Occipital lobe (tissue), 2 donors: ENCODE data around the gene HBG2. TPM values are rescaled to one million over a fixed set of nuclear protein-coding genes. Genes with fewer than 3 reads are reported as not detected.
"Not testable (repeated sequence)": the region's sequence is repeated elsewhere in the genome, so short reads cannot be mapped to it uniquely, and the experiment has no call there.

Experiments used
- DNase-seq: peaks from one replicate; lab custom pipeline; 2025; lab: John Stamatoyannopoulos, UW
- total RNA-seq: library from RNA; depleted of rRNA; stranded (reverse); fragments of >200 nt; gene quantifications from one replicate; pipeline ENCODE4 v1.2.3, GENCODE V29; 2014

The HBG2 gene
- total RNA-seq, 1 donor from 2014 or later = 1,921 TPM

DNA sequence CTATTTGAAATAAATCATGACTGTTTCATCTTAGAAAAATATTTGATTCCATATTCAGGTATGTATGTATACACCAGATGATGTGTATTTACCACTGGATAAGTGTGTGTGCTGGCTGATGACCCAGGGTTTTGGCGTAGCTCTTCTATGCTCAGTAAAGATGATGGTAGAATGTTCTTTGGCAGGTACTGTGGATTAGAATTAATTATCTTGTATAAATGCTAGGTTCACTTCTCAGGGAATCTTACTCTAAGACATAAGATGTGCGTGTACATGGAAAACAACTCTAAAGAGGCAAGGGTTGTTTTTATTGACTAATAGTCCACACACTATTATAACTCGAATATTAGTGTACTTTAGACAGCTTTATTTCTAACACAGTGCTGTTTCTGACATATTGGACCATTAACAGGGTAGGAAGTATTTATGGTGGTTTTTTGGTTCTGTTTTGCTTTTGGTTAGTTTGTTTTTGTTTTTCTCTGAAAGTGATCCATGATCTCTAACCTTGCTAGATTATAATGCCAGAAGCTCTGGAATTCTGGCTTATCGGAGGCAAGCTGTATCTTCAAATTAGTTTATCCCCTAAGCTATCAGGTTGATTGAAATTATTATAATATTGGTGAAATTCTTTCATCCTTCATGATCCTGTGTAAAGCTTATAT is 3.9 kb downstream of the HBG2 start:
- DNase-seq = no peak

DNA sequence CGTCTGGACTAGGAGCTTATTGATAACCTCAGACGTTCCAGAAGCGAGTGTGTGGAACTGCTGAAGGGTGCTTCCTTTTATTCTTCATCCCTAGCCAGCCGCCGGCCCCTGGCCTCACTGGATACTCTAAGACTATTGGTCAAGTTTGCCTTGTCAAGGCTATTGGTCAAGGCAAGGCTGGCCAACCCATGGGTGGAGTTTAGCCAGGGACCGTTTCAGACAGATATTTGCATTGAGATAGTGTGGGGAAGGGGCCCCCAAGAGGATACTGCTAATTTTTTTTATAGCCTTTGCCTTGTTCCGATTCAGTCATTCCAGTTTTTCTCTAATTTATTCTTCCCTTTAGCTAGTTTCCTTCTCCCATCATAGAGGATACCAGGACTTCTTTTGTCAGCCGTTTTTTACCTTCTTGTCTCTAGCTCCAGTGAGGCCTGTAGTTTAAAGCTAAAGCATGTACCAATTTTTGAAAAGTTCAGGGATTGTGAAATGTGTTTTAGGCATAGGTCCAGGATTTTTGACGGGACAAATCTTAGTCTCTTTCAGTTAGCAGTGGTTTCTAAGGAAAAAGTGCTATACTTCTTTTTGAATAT is 4.7 kb downstream of the HBG2 start, which contains the start of gene HBG1:
Gene HBG1 (minus strand): TSS at position 51 of the 590 bp plus-strand sequence. CDS start 53 bp downstream, outside the sequence.
- not testable (repeated sequence) for DNase-seq

DNA sequence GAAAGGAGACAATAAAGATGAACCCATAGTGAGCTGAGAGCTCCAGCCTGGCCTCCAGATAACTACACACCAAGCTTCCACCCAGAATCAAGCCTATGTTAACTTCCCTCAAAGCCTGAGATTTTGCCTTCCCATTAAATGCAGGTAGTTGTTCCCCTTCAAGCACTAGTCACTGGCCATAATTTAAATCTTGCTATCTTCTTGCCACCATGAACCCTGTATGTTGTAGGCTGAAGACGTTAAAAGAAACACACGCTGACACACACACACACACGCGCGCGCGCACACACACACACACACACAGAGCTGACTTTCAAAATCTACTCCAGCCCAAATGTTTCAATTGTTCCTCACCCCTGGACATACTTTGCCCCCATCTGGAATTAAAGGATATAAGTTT is 6.1 kb downstream of the HBG2 start:
- not testable (repeated sequence) for DNase-seq

DNA sequence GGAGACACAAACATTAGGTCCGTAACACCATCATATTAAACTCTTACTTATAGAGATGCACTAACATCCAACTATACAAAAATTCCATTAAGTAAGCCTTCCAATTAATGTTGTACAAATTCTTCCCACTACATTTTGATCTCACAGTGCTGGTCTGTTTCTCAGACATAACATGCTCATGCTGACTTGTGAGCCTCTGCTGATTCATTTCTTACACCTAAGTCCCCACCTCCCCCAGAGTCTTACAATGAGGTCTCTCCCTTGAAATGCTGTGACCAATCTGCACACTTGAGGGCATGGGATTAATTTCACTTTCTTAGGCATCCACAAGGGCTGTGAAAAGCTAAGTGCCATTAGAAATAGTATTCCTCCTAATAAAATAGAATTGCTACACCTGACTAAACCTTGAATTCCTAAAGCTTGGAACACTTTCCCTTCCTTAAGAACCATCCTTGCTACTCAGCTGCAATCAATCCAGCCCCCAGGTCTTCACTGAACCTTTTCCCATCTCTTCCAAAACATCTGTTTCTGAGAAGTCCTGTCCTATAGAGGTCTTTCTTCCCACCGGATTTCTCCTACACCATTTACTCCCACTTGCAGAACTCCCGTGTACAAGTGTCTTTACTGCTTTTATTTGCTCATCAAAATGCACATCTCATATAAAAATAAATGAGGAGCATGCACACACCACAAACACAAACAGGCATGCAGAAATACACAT is 6.9 kb downstream of the HBG2 start:
- no peak for DNase-seq

DNA sequence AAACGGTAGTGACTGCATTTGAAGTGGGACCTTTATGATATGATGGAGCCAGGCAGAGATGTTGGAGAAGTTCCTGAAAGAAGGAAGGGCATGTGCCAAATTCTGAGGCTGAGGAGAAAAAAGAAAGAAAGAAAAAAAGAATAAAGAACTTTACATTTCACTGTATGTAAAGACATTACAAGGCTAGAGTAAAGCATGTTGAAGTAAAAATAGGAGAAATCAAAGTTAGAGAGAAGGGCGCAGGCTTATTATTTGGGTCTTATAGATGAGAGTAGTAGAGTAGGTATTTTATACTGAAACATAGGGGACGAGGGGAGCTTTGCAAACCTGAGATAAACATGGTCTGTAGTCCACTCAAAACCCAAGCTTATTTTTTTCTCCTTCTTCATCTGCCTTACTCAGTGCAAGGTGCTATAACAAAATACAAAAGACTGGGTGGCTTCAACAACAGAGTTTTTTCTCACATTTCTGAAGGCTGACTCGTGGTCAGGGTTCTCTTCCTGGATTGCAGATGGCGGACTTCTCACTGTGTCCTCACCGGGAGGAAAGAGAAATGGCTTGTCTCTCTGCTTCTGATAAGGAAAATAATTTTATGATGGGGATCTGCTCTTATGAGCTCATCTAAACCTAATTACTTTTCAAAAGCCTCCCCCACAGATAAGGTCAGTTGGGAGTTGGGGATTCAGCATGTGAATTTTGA is 7.7 kb downstream of the HBG2 start:
- no peak for DNase-seq

DNA sequence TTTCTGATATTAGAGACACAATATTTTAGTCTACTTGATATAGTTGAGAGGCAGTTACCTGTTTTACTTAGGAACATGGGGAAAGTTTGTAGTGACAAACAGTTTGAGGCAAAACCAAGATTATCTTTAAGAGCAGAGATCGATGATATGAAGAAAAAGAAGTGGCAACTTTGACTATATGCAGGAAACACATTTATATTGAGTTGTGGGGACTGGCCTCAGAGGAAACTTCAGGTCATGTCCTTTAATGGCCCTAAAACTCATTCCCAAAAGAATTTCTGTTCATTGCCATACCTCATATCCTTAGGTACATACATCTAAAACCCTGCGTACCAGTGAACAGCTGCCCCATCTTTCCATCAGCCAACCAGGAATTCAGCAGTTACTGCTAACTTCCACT is 9.4 kb downstream of the HBG2 start:
- DNase-seq = no peak

DNA sequence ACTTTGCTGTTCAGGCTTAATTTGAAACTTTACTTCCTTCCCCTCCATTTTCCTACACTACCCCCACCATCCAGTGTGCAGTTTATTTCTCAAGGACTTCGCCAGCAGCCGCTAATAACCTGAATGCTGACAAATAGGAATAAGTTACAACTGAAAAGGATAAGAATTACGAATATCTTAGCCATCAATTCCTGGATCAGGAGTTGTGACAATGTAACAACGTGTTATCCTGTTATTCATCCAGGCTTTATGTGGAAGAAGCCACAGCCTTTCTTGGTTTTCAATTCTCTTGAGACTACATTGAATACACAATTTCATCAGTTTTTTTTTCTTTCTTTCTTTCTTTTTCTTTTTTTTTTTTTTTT is 10.8 kb downstream of the HBG2 start:
- no peak for DNase-seq

DNA sequence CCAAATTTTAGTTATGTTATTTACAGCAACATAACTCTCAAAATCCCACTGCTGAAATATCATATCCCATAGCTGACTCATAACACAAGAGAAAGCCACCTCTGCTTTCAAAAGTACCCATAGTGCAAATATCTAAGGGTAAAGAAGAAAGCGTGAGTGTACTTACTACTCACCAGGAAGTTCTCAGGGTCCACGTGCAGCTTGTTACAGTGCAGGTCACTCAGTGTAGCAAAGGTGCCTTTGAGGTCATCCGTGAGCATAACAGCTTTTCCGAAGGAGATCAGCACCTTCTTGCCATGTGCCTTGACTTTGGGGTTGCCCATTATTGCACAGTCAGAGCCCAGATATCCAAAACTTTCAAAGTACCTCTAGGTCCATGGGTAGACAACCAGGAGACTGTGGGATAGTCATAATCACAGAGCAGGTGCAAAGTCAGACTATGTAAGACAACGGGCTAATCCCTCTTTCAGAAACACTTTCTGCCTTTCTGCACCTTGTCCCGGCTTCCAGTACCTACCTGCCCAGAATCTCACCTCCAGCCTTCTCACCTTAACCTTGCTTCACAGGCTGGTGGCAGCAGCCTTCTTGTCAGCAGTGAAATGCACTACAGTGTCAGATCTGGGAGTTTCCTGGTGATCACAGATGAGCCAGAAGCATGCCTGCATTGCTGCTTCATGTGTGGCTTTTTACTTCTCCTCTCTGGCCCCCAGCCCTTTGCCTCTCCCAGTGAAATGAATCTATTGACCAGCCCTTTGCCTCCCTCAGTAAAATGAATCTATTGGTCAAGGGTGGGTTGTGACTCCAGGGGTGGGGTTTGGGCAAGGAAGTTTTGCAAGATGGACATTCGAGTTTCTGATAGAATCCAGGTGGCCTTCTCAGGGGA is 11.4 kb downstream of the HBG2 start:
- DNase-seq = no peak

DNA sequence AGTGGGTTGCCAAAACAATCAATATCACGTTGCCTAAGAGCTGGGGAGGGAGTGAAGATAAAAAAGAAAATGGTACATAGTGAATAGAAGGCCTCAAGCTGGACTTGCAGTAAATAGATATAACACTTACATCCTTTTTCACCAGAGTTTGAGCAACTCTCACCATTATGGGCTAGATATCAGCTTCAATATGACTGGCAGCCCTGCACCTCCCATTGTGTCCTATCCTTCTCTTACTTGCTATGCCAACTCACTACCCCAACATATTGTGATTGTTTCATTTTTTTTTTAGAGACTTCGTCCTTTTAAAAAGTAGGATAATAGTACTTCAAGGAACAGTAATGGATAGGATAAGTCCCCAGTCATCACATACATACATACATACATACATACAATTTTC is 12.4 kb downstream of the HBG2 start:
- DNase-seq = no peak

DNA sequence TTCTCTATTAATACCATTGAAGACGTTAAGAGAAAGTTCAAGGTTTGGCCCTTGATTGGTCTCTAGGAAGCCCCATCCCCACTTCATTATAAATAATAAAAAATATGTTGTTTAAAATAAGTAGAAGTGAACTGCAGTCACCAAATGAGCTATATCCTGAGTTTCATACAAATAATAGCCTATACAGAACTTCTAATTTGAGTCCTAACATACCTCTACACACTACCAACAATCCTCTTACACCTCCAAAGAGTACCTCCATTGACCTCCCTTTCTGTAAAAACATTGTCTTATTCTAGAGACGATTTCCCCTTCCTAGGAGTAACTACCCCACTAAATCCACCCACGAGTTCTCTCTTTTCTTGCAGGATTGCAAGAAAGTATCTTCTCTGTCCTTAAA is 13.1 kb downstream of the HBG2 start:
- no peak for DNase-seq

DNA sequence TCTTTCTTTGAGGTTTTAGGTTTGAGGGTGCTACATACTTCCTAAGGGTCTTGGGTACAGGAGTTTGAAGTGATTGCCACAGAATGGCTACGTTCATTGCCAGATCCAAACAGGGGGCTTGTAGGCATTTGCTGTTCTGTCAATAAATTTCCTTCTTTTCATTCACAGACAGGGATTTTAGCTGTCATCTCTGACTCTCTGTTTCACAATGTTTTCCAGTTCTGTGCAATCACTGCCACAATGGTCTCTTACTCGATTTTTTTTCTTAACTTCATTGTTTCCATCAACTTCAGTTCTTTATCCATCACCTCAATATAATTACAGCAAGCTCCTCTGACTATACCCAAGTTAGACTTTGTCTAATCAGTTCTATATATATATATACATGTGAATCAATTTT is 14.1 kb downstream of the HBG2 start:
- no peak for DNase-seq

DNA sequence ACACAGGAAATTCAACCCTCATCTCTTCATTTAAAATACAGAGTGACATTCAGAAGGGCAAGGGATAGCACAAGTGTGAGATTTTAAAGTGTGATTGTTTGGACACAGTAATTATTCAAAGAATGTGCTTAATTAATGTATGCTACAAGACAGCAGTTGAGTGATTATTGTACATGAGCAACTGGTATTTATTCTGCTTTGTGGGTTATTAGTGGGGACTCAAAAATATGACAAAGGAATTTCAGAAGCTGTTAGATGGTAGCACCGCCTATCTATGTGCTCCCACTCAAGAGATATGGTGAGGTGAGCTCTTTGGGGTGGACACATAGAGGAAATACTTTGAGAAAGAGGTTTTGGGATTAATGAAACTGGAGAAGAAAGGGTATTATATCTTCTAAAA is 14.5 kb downstream of the HBG2 start:
- no peak for DNase-seq

DNA sequence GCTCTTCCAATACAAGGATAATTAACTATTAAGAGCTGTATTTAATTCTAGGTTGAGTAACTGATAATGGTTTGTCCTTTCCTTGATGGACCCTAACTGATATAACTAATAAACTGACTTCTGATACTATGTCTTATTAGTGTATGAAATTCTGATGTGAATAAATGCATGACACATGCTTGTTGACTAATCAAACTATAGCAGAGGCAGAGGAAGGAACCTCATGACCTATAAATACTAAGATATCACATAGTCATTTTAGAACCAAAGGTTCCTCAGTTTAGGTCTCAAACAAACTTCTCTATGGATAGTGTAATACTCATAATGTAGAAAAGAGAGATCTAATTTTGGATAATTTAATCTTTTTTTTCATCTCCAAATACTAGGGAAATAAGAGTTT is 15.5 kb downstream of the HBG2 start:
- no peak for DNase-seq

DNA sequence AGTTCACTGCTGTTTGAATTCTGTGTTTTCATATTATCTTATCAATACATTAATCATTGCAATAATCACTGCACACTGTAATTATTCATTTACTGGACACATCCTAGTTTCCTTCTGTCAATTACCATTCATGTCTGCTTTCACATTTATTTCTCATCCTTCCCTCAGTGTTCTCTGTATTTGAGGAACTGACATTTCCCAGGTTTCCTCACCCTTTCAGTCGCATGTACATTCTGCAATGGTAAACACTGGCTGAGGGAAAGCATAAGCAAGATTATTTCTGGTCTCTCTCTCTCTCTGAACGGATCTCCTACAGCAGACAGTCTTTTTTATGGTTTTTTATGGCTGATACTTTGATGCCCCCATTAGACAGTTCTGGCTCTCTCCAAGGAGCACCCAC is 16.1 kb downstream of the HBG2 start:
- DNase-seq = no peak

DNA sequence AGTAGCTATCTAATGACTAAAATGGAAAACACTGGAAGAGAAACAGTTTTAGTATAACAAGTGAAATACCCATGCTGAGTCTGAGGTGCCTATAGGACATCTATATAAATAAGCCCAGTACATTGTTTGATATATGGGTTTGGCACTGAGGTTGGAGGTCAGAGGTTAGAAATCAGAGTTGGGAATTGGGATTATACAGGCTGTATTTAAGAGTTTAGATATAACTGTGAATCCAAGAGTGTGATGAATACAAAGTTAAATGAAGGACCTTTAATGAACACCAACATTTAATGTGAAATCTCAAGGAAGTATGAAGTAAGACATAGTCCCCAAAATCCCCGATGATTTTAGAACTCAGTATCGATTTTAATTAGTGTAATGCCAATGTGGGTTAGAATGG is 17.2 kb downstream of the HBG2 start:
- no peak for DNase-seq

DNA sequence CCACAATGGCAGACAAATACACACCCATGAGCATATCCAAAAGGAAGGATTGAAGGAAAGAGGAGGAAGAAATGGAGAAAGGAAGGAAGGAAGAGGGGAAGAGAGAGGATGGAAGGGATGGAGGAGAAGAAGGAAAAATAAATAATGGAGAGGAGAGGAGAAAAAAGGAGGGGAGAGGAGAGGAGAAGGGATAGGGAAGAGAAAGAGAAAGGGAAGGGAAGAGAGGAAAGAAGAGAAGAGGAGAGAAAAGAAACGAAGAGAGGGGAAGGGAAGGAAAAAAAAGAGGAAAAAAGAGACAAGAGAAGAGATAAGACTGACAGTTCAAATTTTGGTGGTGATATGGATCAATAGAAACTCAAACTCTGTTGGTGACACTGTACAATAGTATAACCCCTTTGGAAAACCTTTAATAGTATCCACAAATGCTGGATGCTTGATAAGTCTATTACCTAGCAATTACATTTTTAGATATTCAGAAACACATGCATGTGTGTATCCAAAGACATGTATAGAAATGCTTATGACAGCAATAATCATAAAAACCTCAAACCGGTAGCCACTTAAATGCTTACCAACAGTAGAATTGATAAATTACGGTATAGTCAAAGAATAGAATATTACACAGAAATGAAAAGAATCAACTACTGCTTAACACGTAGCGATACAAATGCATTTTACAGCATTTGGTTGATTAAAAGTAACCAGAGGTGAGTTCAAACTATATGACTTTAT is 19.1 kb downstream of the HBG2 start:
- no peak for DNase-seq

DNA sequence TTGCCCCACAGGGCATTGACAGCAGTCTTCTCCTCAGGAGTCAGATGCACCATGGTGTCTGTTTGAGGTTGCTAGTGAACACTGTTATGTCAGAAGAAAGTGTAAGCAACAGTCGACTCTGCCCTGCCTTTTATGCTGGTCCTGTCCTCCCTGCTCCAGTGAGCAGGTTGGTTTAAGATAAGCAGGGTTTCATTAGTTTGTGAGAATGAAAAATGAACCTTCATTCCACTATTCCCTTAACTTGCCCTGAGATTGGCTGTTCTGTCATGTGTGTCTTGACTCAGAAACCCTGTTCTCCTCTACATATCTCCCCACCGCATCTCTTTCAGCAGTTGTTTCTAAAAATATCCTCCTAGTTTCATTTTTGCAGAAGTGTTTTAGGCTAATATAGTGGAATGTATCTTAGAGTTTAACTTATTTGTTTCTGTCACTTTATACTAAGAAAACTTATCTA is 20.2 kb downstream of the HBG2 start, which contains the start of gene HBD:
Gene HBD (minus strand): TSS at position 103 of the 454 bp plus-strand sequence. CDS start 50 bp downstream, at position 53.
- no peak for DNase-seq

DNA sequence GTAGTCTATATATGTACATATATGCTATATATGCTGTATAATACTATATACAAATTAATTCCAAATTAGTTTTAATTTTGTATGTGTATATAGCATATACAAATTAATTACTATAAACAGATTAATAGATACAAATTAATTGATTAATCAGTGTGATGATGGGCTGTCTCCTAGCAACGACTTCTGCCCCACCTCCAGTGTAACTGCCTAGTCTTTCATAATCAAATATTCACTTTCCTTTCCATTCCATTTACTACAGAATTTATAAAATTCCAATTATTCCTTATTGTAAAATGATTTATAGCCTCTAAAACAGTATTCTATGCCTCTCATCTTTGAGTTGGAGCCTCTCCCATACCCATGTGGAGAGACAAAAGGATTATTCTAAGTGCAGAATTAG is 21.3 kb downstream of the HBG2 start:
- no peak for DNase-seq

DNA sequence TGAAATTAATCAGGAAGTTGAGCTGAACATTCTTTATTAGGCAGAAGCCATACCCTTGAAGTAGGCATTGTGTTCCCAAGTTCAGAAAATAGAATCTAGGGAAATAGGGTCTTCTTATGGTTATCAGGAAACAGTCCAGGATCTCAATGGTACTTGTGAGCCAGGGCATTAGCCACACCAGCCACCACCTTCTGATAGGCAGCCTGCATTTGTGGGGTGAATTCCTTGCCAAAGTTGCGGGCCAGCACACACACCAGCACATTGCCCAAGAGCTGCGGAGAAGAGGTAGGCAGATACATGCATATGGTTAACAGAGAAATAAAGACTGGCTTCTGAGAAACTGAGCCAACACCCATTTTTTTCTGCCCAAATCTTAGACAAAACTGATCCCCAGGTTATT is 21.8 kb downstream of the HBG2 start:
- no peak for DNase-seq

DNA sequence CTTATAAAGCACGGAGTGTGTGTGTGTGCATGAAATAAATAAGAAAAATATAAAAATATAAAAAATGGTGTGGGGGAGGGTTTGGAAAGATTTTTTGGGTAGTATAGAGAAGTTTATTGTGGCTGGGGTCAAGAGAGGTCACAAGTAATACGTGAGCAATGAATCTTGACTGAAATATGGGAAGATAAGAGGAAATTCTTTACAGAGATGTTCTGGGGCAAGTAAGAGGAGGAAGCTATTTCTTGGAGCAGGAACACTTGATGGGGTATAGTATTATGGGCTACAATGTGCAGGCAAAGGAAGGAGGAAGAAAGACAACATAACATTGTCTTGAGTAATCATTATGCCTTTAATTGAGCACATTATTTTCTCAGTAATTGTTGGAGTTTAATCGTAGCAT is 22.4 kb downstream of the HBG2 start:
- DNase-seq = no peak
